ENCODE data around the gene CLPX.

DNA sequence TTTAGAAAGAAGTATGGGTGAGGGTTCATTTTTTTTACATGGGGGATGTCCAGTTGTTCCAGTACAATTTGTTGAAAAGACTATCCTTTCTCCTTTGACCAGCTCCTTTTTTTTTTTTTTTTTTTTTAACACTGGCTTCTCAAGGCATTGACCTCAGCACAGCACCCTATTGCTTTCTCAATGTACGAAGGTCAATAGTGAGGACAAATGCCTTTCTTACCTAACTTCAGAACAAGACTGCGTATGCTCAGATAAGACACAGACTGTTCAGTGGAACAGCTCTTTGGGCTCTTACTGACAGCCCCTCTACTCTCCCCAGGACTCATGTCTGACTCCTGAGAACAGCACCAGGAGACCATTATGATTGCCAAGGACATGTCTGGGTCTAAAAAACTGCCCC lies 36.6 kb upstream of the CLPX start:
- no peak for TF ChIP-seq EZH2 (IDR thresholded peaks at IDR 0.05; ENCODE audit: borderline replicate concordance, low read depth, low read length, severe bottlenecking)
- TF ChIP-seq, protein P1, sequence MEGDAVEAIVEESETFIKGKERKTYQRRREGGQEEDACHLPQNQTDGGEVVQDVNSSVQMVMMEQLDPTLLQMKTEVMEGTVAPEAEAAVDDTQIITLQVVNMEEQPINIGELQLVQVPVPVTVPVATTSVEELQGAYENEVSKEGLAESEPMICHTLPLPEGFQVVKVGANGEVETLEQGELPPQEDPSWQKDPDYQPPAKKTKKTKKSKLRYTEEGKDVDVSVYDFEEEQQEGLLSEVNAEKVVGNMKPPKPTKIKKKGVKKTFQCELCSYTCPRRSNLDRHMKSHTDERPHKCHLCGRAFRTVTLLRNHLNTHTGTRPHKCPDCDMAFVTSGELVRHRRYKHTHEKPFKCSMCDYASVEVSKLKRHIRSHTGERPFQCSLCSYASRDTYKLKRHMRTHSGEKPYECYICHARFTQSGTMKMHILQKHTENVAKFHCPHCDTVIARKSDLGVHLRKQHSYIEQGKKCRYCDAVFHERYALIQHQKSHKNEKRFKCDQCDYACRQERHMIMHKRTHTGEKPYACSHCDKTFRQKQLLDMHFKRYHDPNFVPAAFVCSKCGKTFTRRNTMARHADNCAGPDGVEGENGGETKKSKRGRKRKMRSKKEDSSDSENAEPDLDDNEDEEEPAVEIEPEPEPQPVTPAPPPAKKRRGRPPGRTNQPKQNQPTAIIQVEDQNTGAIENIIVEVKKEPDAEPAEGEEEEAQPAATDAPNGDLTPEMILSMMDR (IDR thresholded peaks at IDR 0.05; ENCODE audit: borderline replicate concordance, extremely low read depth, low read length, poor library complexity, severe bottlenecking): no peak

Data from DND-41 (cell line).